HTR-8/SVneo (cell line): Measurements from ENCODE around the gene SPRYD3.
"Not testable (repeated sequence)": the region's sequence is repeated elsewhere in the genome, so short reads cannot be mapped to it uniquely, and the experiment has no call there.

Source experiments
- DNase-seq: peaks from one replicate; pipeline ENCODE4 v3.0.0; 2011; ENCODE audit warnings: low spot score, mixed read lengths; ENCODE audit not compliant: insufficient read length
- FAIRE-seq: peaks from 2 replicates; lab custom pipeline; 2011; peaks lifted over from hg19 to GRCh38; lab: Jason Lieb, UNC

SPRYD3 gene

GRCh38 chr12:53036802-53037201 lies 42.4 kb downstream of the SPRYD3 start:
- no peak for DNase-seq
- FAIRE-seq, result no peak

- FAIRE-seq (no peak), DNase-seq (no peak)
Observed at GRCh38 chr12:53034459-53034858, 44.7 kb downstream of the SPRYD3 start.

GRCh38 chr12:53033832-53034231 lies 45.4 kb downstream of the SPRYD3 start:
- DNase-seq, FAIRE-seq: not testable (repeated sequence)

GRCh38 chr12:53031616-53032015 lies 47.6 kb downstream of the SPRYD3 start:
- DNase-seq, result no peak
- no peak for FAIRE-seq

GRCh38 chr12:53027014-53027413 lies 52.2 kb downstream of the SPRYD3 start:
- not testable (repeated sequence) for FAIRE-seq, DNase-seq

GRCh38 chr12:53025250-53025649 lies 53.9 kb downstream of the SPRYD3 start:
- DNase-seq (no peak), FAIRE-seq (no peak)

- DNase-seq (no peak), FAIRE-seq (no peak)
Observed at GRCh38 chr12:53014709-53015108, 64.5 kb downstream of the SPRYD3 start.
